Activated effector memory CD4-positive, alpha-beta T cell treated with anti-CD3 and anti-CD28 coated beads, Interleukin-2, amount 50 U/mL, for 16 hours (primary cell): Measurements from ENCODE around the gene GUK1.

Source experiments
- DNase-seq: peaks from one replicate; pipeline ENCODE4 v3.0.0-alpha.2; 2020

The GUK1 gene

GRCh38 chr1:228139931-228140723 lies at the start of gene GUK1:
TSS of gene GUK1 (plus strand) at chr1:228140279. CDS start at chr1:228140303, 24 bp downstream.
- peak; percentile 100 for DNase-seq

- peak; percentile 64 for DNase-seq
These were observed 49.4 kb upstream of the GUK1 start for GRCh38 chr1:228090613-228091081.

GRCh38 chr1:228091084-228091483 lies 49.0 kb upstream of the GUK1 start:
- DNase-seq: no peak

GRCh38 chr1:228092342-228093049 lies 47.6 kb upstream of the GUK1 start:
- DNase-seq: peak; percentile 57

- DNase-seq: peak; percentile 58
These were observed 46.8 kb upstream of the GUK1 start for GRCh38 chr1:228093050-228093906.

GRCh38 chr1:228094432-228095016 lies 45.6 kb upstream of the GUK1 start:
- DNase-seq: peak; percentile 24

- DNase-seq: peak; percentile 43
These were observed 44.9 kb upstream of the GUK1 start for GRCh38 chr1:228095161-228095560.

- DNase-seq: peak; percentile 39
These were observed 44.1 kb upstream of the GUK1 start for GRCh38 chr1:228095938-228096337.

GRCh38 chr1:228096416-228097332 lies 43.4 kb upstream of the GUK1 start:
- DNase-seq: peak; percentile 62

- peak; percentile 63 for DNase-seq
These were observed 42.6 kb upstream of the GUK1 start for GRCh38 chr1:228097333-228098081.

GRCh38 chr1:228098323-228098931 lies 41.7 kb upstream of the GUK1 start:
- DNase-seq: peak; percentile 60

- peak; percentile 59 for DNase-seq
These were observed 40.7 kb upstream of the GUK1 start for GRCh38 chr1:228099331-228099732.

- DNase-seq: peak; percentile 63
These were observed 39.1 kb upstream of the GUK1 start for GRCh38 chr1:228100822-228101613.

- DNase-seq: peak; percentile 74
These were observed 38.5 kb upstream of the GUK1 start for GRCh38 chr1:228101614-228101993.

GRCh38 chr1:228101994-228102790 lies 37.9 kb upstream of the GUK1 start:
- peak; percentile 87 for DNase-seq

GRCh38 chr1:228102791-228103620 lies 37.1 kb upstream of the GUK1 start, which contains the start of gene C1orf35:
TSS of gene C1orf35 (minus strand) at chr1:228103325. CDS start at chr1:228103227, 98 bp downstream.
- DNase-seq: peak; percentile 98

GRCh38 chr1:228104526-228105269 lies 35.4 kb upstream of the GUK1 start:
- DNase-seq: peak; percentile 41
